UCSD-AML1 (cell line): ENCODE measurements around the gene KRTAP10-12.

Source experiments
- DNase-seq: peaks from one replicate; lab custom pipeline; 2025; ENCODE audit not compliant: unreplicated experiment; lab: John Stamatoyannopoulos, UW

The KRTAP10-12 gene

GRCh38 chr21:44730951-44731579 lies 34.1 kb downstream of the KRTAP10-12 start:
- no peak for DNase-seq

GRCh38 chr21:44732263-44732662 lies 35.3 kb downstream of the KRTAP10-12 start:
- DNase-seq: no peak

DNA sequence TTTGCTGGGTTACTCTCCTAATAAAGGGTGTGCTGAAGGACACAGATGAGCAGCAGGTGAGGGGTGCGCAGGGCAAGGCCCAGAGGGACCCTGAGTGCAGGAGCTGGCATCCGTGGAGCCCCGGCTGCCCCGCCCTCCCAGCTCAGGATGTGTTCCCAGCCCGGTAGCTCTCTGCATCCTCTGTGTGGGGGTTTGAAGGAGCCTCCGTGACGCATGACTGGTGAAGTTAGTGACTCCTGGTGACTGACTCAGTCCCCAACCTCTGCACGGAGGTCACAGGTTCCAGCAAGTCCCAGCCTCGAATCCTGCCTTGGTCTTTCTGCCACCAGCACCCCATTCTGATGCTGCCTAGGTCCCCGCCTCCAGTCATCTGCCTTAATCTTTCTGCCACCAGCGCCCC lies 36.0 kb downstream of the KRTAP10-12 start:
- no peak for DNase-seq

- no peak for DNase-seq
These were observed 37.2 kb downstream of the KRTAP10-12 start for GRCh38 chr21:44734026-44734745.

DNA sequence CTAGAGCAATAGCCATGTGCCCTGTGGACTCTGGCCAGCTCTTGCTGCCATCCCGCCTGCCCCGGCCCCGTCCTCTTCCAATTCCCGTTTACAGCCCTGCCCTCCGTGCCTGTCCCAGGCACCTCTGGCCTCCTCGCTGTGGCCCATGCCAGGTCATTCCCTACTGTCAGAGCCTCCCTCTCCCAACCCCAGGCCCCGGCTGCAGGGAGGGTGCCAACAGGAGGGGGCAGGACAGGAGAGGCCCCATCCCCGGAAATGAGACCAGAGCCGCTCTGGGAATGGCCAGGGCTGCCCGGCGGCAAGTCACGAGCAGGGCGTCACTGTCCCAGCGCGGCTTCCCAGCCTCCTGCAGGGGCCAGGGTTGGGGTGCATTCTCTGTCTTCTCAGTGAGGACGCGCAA lies 37.9 kb downstream of the KRTAP10-12 start:
- DNase-seq: no peak

DNA sequence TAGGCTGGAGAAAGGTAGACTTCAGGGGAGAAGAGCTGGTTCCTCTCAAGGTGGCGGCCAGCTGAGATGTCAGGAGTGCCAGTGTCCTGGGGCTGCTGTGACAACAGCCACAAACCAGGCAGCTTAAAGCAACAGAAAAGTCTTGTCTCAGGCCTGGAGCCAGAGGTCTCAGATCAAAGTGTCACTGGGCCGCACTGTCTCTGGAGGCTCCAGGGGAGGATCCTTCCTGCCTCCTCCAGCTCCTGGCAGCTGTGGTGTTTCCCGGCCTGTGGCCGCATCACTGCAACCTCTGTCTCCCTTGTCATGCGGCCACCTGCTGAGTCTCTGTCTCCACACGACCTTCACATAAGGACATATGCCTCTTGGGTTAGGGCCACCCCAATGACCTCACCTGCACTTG lies 38.8 kb downstream of the KRTAP10-12 start:
- no peak for DNase-seq

- no peak for DNase-seq
These were observed 39.5 kb downstream of the KRTAP10-12 start for GRCh38 chr21:44736291-44737004.

DNA sequence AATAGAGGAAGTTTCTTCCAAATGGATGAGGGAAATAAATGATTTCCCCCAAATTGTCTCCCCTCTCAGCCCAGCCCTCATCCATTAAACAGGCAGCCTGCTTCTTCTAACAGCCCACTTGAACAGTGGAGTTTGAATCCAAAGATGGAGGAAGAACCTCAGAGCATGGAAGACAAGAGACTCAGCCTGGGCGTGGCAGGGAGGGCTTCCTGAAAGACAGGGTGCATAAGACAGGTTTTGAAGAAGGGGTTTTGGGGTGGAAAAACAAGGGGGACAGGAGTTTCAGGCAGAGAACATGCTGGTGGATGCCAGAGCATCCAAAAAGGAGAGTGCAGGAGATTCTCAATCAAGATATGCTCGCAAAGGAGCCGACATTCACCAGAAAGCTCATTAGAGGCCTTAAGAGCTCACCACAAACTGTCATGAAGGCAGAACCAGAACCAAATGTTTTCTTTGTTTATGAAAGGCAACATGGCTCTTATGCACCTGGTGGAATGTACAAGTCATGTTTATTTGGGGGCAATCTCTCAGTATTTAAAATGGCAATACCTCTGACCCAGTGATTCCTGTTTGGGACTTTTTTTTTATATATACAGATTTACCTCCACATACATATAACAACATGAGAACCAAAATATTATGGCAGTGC lies 40.9 kb downstream of the KRTAP10-12 start:
- DNase-seq: no peak

- DNase-seq: no peak
These were observed 41.6 kb downstream of the KRTAP10-12 start for GRCh38 chr21:44738621-44739020.

DNA sequence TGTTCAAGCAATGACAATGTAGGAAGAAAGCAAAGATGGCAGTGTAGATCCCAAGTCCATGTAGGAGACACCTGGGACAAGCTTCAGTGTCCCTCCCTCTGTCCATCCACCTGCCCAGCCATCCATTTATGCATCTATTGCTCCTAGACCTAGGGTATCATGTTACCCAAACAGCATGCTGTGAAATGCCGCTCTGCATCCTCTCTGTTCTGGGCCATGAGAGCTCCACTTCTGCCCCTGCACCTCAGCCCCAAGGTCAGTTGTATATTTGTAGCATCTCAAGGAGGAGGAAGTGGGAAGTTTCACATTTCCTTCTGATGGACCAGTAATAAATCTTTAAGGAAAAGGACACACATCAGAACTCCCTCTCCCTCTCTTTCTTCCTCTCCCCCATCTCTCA lies 42.3 kb downstream of the KRTAP10-12 start:
- no peak for DNase-seq

DNA sequence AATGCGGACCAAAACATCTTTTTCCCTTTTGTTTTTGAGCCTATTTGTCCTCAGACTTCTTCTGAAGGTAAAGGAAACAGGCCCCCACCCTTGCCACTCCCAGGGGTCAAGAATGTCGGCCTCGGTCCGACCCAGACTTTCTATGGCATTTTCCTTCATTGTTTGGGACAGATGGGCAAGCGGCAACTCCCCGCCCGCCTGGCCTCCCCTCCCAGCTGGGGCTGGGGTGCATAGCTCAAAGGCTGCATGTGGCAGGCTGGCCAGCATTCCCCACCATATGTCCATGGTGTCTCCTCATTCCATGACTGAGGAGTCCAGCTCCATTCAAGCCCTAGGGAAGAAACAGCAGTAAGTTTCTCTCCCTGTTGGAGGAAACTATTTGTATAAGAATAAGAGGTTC lies 43.8 kb downstream of the KRTAP10-12 start:
- DNase-seq: no peak

DNA sequence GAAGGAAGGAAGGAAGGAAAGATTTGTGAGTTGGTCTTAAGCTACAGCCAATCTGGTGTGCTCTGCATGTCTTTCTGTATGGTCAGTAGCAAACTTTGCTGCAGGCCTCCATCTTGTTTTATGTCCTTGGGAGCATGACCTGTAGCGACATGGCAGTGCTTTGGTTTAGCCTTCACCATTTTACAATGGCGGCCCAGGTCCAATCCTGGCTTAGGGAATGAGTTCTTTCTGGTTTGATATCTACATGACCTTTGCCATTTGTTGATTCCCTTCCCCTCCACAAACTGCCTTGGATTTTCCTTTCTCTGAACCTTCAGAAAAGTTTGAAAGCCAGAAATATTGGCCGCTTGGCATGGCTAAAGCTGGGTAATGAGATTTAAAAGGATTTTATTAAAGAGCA lies 44.9 kb downstream of the KRTAP10-12 start:
- no peak for DNase-seq

GRCh38 chr21:44742418-44743153 lies 45.6 kb downstream of the KRTAP10-12 start:
- DNase-seq: no peak
